Measurements from ENCODE around the gene DTNB. TPM values are rescaled to one million over a fixed set of nuclear protein-coding genes. Genes with fewer than 3 reads are reported as not detected.

Gene DTNB
- total RNA-seq, 2 donors from 2014 or later = 4.3 to 4.4 TPM

GRCh38 chr2:25598911-25599310 is 74.5 kb downstream of the DTNB start:
- TF ChIP-seq, protein P1, sequence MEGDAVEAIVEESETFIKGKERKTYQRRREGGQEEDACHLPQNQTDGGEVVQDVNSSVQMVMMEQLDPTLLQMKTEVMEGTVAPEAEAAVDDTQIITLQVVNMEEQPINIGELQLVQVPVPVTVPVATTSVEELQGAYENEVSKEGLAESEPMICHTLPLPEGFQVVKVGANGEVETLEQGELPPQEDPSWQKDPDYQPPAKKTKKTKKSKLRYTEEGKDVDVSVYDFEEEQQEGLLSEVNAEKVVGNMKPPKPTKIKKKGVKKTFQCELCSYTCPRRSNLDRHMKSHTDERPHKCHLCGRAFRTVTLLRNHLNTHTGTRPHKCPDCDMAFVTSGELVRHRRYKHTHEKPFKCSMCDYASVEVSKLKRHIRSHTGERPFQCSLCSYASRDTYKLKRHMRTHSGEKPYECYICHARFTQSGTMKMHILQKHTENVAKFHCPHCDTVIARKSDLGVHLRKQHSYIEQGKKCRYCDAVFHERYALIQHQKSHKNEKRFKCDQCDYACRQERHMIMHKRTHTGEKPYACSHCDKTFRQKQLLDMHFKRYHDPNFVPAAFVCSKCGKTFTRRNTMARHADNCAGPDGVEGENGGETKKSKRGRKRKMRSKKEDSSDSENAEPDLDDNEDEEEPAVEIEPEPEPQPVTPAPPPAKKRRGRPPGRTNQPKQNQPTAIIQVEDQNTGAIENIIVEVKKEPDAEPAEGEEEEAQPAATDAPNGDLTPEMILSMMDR (IDR thresholded peaks at IDR 0.05) = no peak
- H3K27ac ChIP-seq = no peak overlapping the region
- H3K36me3 ChIP-seq = no peaks in the 10 kb centered on the region
- H3K4me1 ChIP-seq = no peaks in the 10 kb centered on the region
- no peaks in the 10 kb centered on the region for H3K9me3 ChIP-seq
- no peak overlapping the region for H3K4me3 ChIP-seq
- no peak for DNase-seq (ENCODE audit: low spot score)
- no peaks in the 10 kb centered on the region for H3K27me3 ChIP-seq

GRCh38 chr2:25598332-25598731 is 75.0 kb downstream of the DTNB start:
- Histone ChIP-seq H3K4me3 (no peak overlapping the region), H3K4me1 (no peaks in the 10 kb centered on the region), H3K27me3 (no peaks in the 10 kb centered on the region), H3K9me3 (no peaks in the 10 kb centered on the region), H3K36me3 (no peaks in the 10 kb centered on the region), H3K27ac (no peak overlapping the region)
- TF ChIP-seq, protein P1 (IDR thresholded peaks at IDR 0.05) = no peak
- DNase-seq (ENCODE audit: low spot score) = no peak

DNA sequence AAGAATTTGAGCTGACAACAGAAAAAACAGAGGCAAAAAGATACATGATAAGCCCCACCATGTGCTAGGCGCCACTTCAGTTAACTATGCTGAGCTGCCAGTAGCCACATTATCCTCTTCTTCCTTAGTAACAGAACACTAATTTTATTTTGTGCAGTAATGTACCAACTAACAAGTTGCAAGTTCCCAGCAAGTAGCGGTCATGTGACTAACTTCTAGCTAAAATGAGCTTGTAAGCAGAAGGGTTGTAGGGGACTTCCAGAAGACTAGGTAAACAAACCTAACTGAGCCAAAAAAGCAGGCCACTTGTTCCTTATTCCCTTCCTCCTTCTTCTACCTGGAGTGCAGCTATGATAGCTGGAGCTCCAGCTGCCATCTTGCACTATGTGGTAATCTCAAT is 75.5 kb downstream of the DTNB start:
- no peaks in the 10 kb centered on the region for H3K36me3 ChIP-seq
- TF ChIP-seq, protein P1 (IDR thresholded peaks at IDR 0.05) = no peak
- H3K4me3 ChIP-seq = no peak overlapping the region
- H3K4me1 ChIP-seq = no peaks in the 10 kb centered on the region
- no peak for DNase-seq (ENCODE audit: low spot score)
- H3K9me3 ChIP-seq = no peaks in the 10 kb centered on the region
- no peaks in the 10 kb centered on the region for H3K27me3 ChIP-seq
- H3K27ac ChIP-seq = no peak overlapping the region

DNA sequence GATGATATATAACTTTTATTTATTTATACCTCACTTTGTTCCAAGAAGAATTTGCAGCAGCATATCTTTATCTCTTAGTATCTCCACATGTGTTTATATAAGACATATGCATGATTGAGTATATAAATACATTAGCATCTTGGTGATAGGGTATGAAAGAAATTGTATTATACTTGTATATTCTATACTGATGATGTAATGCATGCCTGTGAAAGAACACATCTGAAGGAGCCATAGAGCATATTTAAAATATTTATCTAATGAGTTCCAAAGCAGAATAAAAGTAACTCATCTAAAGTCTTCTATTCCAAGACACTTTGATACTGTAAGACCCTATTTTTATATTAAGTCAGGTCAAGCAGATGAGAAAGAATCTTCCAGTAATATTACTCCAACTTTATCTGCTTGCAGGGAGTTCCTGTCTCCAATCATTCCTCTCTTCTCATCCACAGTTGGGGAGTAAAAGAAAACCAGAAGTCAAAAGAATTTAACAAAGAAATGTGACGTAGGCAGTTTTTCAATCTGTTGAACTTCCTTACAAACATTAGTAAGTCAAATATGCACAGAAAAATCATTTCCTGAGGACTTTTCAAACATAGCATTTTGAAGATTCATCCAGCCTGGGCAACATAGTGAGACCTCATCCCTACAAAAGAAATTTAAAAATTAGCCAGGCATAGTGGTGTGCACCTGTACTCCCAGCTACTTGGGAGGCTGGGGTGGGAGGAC is 76.7 kb downstream of the DTNB start:
- H3K27ac ChIP-seq = no peak overlapping the region
- H3K4me3 ChIP-seq = no peak overlapping the region
- TF ChIP-seq, protein P1 (IDR thresholded peaks at IDR 0.05) = no peak
- no peaks in the 10 kb centered on the region for H3K36me3 ChIP-seq
- no peaks in the 10 kb centered on the region for H3K27me3 ChIP-seq
- no peaks in the 10 kb centered on the region for H3K4me1 ChIP-seq
- no peak for DNase-seq (ENCODE audit: low spot score)
- H3K9me3 ChIP-seq = no peaks in the 10 kb centered on the region

GRCh38 chr2:25595393-25595792 is 78.0 kb downstream of the DTNB start:
- H3K4me1 ChIP-seq = no peaks in the 10 kb centered on the region
- H3K27me3 ChIP-seq = no peaks in the 10 kb centered on the region
- H3K27ac ChIP-seq = no peak overlapping the region
- H3K4me3 ChIP-seq = no peak overlapping the region
- H3K36me3 ChIP-seq = no peaks in the 10 kb centered on the region
- TF ChIP-seq, protein P1 (IDR thresholded peaks at IDR 0.05) = no peak
- no peaks in the 10 kb centered on the region for H3K9me3 ChIP-seq
- DNase-seq (ENCODE audit: low spot score) = no peak

DNA sequence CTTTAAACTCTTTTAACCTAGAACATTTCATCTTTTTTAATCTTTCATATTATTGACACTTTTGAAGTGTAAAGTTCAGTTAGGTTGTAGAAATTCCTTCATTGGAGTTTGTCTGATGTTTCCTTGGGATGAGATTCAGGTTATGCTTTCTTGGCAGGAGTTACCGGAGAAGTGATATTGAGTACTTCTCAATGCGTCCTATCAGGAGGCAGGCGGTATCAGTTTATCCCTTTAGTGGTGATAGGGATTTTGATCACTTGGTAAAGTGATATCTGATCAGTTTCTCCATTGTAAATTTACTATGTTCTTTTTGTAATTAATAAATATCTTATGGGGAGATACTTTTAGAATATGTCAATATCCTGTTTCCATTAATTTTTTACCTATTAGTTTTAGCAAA is 78.4 kb downstream of the DTNB start:
- no peaks in the 10 kb centered on the region for H3K27me3 ChIP-seq
- no peaks in the 10 kb centered on the region for H3K9me3 ChIP-seq
- no peak overlapping the region for H3K4me3 ChIP-seq
- TF ChIP-seq, protein P1 (IDR thresholded peaks at IDR 0.05) = no peak
- H3K27ac ChIP-seq = no peak overlapping the region
- no peaks in the 10 kb centered on the region for H3K36me3 ChIP-seq
- DNase-seq (ENCODE audit: low spot score) = no peak
- no peaks in the 10 kb centered on the region for H3K4me1 ChIP-seq

Data from right atrium auricular region (tissue), 2 donors.